ENCODE data around the gene GPRC5C.

The GPRC5C gene

DNA sequence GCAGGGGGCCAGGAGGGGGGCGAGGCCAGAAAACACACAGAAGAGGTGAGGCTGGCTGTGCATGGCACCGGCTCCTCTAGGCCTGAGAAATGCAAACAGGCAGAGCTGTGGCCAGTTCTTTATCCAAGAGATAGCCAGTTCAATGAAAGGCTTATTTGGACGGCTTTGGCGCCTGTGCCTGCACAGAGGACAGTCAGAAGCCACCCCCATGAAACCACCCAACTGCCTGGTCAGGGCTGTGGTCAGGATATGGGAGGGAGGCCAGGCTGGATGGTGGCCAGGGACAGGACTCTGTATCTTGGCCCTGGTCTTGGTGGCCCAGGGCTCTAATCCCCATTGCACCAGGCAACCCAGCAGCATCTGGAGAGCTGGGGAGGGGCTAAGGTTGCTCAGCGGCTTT lies 24.5 kb upstream of the GPRC5C start:
- no peak for DNase-seq
- ATAC-seq (ENCODE audit: insufficient read depth, low read depth) = no peak
- no peaks in the 10 kb centered on the region for H3K4me1 ChIP-seq (ENCODE audit: insufficient read depth, low read length)
- H3K79me2 ChIP-seq (ENCODE audit: insufficient read depth, low read length) = no peaks in the 10 kb centered on the region
- no peak overlapping the region for H3K4me3 ChIP-seq (ENCODE audit: low read depth in 1 of 2, low read length in 2 of 2)
- no peaks in the 10 kb centered on the region for H3K9me3 ChIP-seq (ENCODE audit: insufficient read depth, low read length, severe bottlenecking)
- no peak for TF ChIP-seq CTCF (IDR thresholded peaks at IDR 0.05; ENCODE audit: borderline replicate concordance, extremely low read depth, low read length, poor library complexity, severe bottlenecking)
- no peak overlapping the region for H2AFZ ChIP-seq (ENCODE audit: low read depth, low read length)
- no peaks in the 10 kb centered on the region for H3K27me3 ChIP-seq (ENCODE audit: insufficient read depth, low read length, poor library complexity)
- H3K9ac ChIP-seq (ENCODE audit: low read depth, low read length) = no peak overlapping the region
- no peak overlapping the region for H3K27ac ChIP-seq (ENCODE audit: low read length)
- H4K20me1 ChIP-seq (ENCODE audit: insufficient read depth, low read length) = no peaks in the 10 kb centered on the region
- no peak overlapping the region for H3K4me2 ChIP-seq (ENCODE audit: insufficient read depth, low read length)
- no peaks in the 10 kb centered on the region for H3K36me3 ChIP-seq (ENCODE audit: insufficient read depth, low read length)

DNA sequence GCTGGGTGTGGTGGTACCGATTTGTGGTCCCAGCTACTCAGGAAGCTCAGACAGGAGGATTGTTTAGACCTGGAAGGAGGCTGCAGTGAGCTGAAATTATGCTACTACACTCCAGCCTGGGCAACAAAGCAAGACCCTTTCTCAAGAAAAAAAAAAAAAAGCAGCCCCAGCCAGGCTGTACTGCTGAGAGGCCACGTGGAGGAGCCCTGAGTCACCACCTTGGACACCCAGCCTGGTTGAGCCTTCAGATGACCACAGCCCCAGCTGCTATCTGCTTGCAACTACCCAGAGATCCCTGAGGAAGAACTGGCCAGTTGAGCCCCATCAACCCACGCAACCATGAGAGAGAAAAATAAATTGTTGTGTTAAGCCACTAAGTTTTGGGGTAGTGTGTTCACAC lies 23.6 kb upstream of the GPRC5C start:
- DNase-seq = no peak
- no peak for ATAC-seq (ENCODE audit: insufficient read depth, low read depth)

GRCh38 chr17:74408815-74409214 lies 23.1 kb upstream of the GPRC5C start:
- H3K4me1 ChIP-seq (ENCODE audit: insufficient read depth, low read length) = no peaks in the 10 kb centered on the region
- no peaks in the 10 kb centered on the region for H3K79me2 ChIP-seq (ENCODE audit: insufficient read depth, low read length)
- no peak for DNase-seq
- TF ChIP-seq CTCF (IDR thresholded peaks at IDR 0.05; ENCODE audit: borderline replicate concordance, extremely low read depth, low read length, poor library complexity, severe bottlenecking) (no peak), EZH2 (IDR thresholded peaks at IDR 0.05; ENCODE audit: borderline replicate concordance, low read depth, low read length, severe bottlenecking) (no peak)
- H3K9me3 ChIP-seq (ENCODE audit: insufficient read depth, low read length, severe bottlenecking) = no peaks in the 10 kb centered on the region
- no peak overlapping the region for H3K9ac ChIP-seq (ENCODE audit: low read depth, low read length)
- H3K36me3 ChIP-seq (ENCODE audit: insufficient read depth, low read length) = no peaks in the 10 kb centered on the region
- no peak overlapping the region for H3K4me2 ChIP-seq (ENCODE audit: insufficient read depth, low read length)
- H3K27ac ChIP-seq (ENCODE audit: low read length) = no peak overlapping the region
- ATAC-seq (ENCODE audit: insufficient read depth, low read depth) = no peak
- no peaks in the 10 kb centered on the region for H4K20me1 ChIP-seq (ENCODE audit: insufficient read depth, low read length)
- no peak overlapping the region for H2AFZ ChIP-seq (ENCODE audit: low read depth, low read length)
- H3K4me3 ChIP-seq (ENCODE audit: low read depth in 1 of 2, low read length in 2 of 2) = no peak overlapping the region
- H3K27me3 ChIP-seq (ENCODE audit: insufficient read depth, low read length, poor library complexity) = no peaks in the 10 kb centered on the region

More for the DNA sequence above, 23.6 kb upstream of the GPRC5C start:
- H4K20me1 ChIP-seq (ENCODE audit: insufficient read depth, low read length) = no peaks in the 10 kb centered on the region
- H2AFZ ChIP-seq (ENCODE audit: low read depth, low read length) = no peak overlapping the region
- no peak overlapping the region for H3K27ac ChIP-seq (ENCODE audit: low read length)
- no peaks in the 10 kb centered on the region for H3K79me2 ChIP-seq (ENCODE audit: insufficient read depth, low read length)
- H3K36me3 ChIP-seq (ENCODE audit: insufficient read depth, low read length) = no peaks in the 10 kb centered on the region
- no peak overlapping the region for H3K4me2 ChIP-seq (ENCODE audit: insufficient read depth, low read length)
- H3K27me3 ChIP-seq (ENCODE audit: insufficient read depth, low read length, poor library complexity) = no peaks in the 10 kb centered on the region
- TF ChIP-seq CTCF (IDR thresholded peaks at IDR 0.05; ENCODE audit: borderline replicate concordance, extremely low read depth, low read length, poor library complexity, severe bottlenecking) = no peak
- TF ChIP-seq EZH2 (IDR thresholded peaks at IDR 0.05; ENCODE audit: borderline replicate concordance, low read depth, low read length, severe bottlenecking) = no peak
- no peak overlapping the region for H3K9ac ChIP-seq (ENCODE audit: low read depth, low read length)
- no peak overlapping the region for H3K4me3 ChIP-seq (ENCODE audit: low read depth in 1 of 2, low read length in 2 of 2)
- H3K9me3 ChIP-seq (ENCODE audit: insufficient read depth, low read length, severe bottlenecking) = no peaks in the 10 kb centered on the region
- H3K4me1 ChIP-seq (ENCODE audit: insufficient read depth, low read length) = no peaks in the 10 kb centered on the region

GRCh38 chr17:74410001-74410443 lies 21.9 kb upstream of the GPRC5C start:
- Histone ChIP-seq H3K27me3 (ENCODE audit: insufficient read depth, low read length, poor library complexity) (no peaks in the 10 kb centered on the region), H3K79me2 (ENCODE audit: insufficient read depth, low read length) (no peaks in the 10 kb centered on the region), H3K36me3 (ENCODE audit: insufficient read depth, low read length) (no peaks in the 10 kb centered on the region), H3K4me3 (ENCODE audit: low read depth in 1 of 2, low read length in 2 of 2) (no peak overlapping the region), H3K9ac (ENCODE audit: low read depth, low read length) (no peak overlapping the region), H3K27ac (ENCODE audit: low read length) (no peak overlapping the region), H4K20me1 (ENCODE audit: insufficient read depth, low read length) (no peaks in the 10 kb centered on the region), H3K4me2 (ENCODE audit: insufficient read depth, low read length) (no peak overlapping the region), H3K9me3 (ENCODE audit: insufficient read depth, low read length, severe bottlenecking) (no peaks in the 10 kb centered on the region), H3K4me1 (ENCODE audit: insufficient read depth, low read length) (no peaks in the 10 kb centered on the region), H2AFZ (ENCODE audit: low read depth, low read length) (no peak overlapping the region)
- DNase-seq (no peak), ATAC-seq (ENCODE audit: insufficient read depth, low read depth) (no peak)
- no peak for TF ChIP-seq EZH2 (IDR thresholded peaks at IDR 0.05; ENCODE audit: borderline replicate concordance, low read depth, low read length, severe bottlenecking)
- no peak for TF ChIP-seq CTCF (IDR thresholded peaks at IDR 0.05; ENCODE audit: borderline replicate concordance, extremely low read depth, low read length, poor library complexity, severe bottlenecking)

Data from DND-41 (cell line).